Measurements from ENCODE around the gene CYP4F22. TPM values are rescaled to one million over a fixed set of nuclear protein-coding genes. Genes with fewer than 3 reads are reported as not detected.

Gene CYP4F22
- total RNA-seq, 4 donors from 2014 or later: 0.11 TPM; not detected in 3

DNA sequence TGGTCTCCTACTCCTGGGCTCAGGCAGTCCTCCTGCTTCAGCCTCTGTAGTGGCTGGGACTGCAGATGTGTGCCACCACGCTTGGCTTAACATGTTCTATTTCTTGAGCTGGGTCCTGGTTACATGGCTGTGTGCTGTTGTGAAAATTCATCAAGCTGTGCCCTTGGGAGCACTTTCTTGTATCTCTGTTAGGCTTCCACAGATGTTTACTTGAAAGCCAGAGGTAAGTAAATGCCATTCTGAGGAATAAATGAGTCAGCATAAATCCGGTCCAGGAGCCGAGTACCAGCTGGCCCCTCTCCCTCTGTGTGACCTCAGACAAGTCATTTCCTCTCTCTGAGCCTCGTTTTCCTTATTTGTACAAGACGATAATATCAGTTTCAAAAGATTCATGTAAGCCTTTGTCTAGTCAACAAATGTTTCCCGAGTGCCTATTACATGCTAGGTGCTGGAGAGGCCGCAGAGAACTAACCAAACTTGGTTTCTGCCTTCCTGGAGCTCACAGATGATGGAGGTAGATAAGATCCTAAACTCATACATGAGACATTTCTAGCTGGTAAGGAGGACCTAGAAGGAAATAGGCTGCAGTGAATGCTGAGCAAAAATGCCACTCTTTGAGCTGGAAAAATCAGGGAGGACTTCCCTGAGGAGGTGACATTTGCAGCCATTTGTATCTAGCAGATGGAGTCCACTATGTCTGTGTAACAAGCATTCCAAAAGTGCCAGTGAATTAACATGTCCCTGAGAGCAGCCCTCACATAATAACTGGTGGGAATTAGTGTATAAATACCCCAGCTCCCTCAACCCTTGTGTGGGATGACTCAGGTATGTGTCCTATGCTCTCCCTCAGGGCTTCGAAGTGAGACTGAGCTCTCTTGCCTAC, 41.2 kb upstream of the CYP4F22 start:
- Histone ChIP-seq H3K36me3 (no peaks in the 10 kb centered on the region), H3K4me1 (peaks cover 0 to 7% of the 10 kb centered on the region in 2 donors), H3K27me3 (peaks cover 13% of the 10 kb centered on the region), H3K27ac (no peak overlapping the region), H3K9me3 (no peaks in the 10 kb centered on the region), H3K4me3 (replicated peaks in 1 of 3) (no peak overlapping the region)
- intact Hi-C loops (cut with DNase I): no loop called here
- DNase-seq: no peak
- WGBS, 2 donors: 47 to 57% methylated on average over 8 of the region's 8 CpGs
- TF ChIP-seq POLR2A (IDR thresholded peaks at IDR 0.05): no peak
- TF ChIP-seq, protein P1, sequence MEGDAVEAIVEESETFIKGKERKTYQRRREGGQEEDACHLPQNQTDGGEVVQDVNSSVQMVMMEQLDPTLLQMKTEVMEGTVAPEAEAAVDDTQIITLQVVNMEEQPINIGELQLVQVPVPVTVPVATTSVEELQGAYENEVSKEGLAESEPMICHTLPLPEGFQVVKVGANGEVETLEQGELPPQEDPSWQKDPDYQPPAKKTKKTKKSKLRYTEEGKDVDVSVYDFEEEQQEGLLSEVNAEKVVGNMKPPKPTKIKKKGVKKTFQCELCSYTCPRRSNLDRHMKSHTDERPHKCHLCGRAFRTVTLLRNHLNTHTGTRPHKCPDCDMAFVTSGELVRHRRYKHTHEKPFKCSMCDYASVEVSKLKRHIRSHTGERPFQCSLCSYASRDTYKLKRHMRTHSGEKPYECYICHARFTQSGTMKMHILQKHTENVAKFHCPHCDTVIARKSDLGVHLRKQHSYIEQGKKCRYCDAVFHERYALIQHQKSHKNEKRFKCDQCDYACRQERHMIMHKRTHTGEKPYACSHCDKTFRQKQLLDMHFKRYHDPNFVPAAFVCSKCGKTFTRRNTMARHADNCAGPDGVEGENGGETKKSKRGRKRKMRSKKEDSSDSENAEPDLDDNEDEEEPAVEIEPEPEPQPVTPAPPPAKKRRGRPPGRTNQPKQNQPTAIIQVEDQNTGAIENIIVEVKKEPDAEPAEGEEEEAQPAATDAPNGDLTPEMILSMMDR (IDR thresholded peaks at IDR 0.05): no peak

DNA sequence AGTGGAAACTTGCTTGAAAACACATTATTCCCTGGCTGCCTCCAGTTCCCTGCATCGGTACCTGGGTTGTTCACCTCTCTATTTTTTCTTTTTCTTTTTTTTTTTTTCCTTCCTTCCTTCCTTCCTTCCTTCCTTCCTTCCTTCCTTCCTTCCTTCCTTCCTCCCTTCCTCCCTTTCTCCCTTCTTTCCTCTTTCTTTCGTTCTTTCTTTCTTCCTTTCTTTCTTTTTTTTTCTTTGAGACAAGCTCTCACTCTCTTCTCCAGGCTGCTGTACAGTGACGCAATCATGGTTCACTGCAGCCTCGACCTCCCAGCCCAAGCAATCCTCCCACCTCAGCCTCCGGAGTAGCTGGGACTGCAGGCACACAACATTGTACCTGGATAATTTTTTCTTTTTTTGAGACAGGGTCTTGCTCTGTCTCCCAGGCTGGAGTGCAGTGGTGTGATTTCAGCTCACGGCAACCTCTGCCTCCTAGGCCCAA, 40.6 kb upstream of the CYP4F22 start:
- H3K9me3 ChIP-seq: no peaks in the 10 kb centered on the region
- H3K36me3 ChIP-seq: no peaks in the 10 kb centered on the region
- peaks cover 13% of the 10 kb centered on the region for H3K27me3 ChIP-seq
- TF ChIP-seq POLR2A (IDR thresholded peaks at IDR 0.05): no peak
- TF ChIP-seq, protein P1 (IDR thresholded peaks at IDR 0.05): no peak
- peaks cover 0 to 7% of the 10 kb centered on the region in 2 donors for H3K4me1 ChIP-seq
- WGBS, 2 donors: 73 to 79% methylated on average over 6 of the region's 6 CpGs
- intact Hi-C loops (cut with DNase I): no loop called here
- DNase-seq: no peak
- H3K4me3 ChIP-seq (replicated peaks in 1 of 3): no peak overlapping the region
- no peak overlapping the region for H3K27ac ChIP-seq

DNA sequence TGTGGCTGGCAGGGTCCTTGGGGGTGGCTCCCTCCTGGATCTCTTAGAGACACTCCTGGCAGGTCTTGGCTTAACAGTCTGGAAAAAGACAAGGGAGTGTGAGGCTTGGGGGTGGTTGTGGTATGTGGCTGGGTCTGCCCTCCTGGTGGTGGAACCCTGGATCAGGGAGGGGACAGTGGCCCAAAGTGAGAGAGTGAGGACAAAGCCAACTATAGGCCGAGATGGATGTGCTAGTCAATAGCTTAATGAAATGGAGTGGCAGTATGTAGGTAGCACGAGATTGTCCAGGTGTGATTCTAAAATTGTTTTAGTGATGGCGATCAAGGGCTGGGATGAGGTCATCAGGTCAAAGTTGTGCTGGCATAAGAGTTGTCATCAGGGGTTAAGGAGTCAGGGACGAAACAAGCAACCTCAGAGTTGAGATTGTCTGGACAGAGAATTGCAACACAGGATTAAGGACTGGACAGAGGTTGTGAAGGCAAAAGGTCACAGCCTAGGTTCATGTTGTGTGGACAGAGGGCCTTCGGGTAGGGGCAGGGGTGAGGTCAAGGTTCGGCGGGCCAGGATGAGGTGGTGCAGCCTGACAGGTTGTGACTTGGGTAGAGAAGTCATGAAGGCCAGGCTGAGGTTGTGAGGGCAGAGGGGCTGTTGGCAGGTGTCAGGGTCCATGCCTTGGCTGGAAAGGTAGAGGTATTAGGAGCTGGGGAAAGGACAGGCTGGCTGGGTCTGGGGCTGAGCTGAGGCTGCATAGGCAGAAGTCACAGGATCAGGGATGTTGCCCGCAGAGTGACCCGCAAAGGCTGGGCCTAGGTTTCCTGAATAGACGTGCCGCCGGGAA, 39.4 kb upstream of the CYP4F22 start:
- Histone ChIP-seq H3K4me1 (peaks cover 0 to 7% of the 10 kb centered on the region in 2 donors), H3K27ac (no peak overlapping the region), H3K4me3 (replicated peaks in 1 of 3) (no peak overlapping the region), H3K9me3 (no peaks in the 10 kb centered on the region), H3K36me3 (no peaks in the 10 kb centered on the region), H3K27me3 (peaks cover 13% of the 10 kb centered on the region)
- WGBS, 2 donors: 58 to 67% methylated on average over 10 to 12 of the region's 12 CpGs
- intact Hi-C loops (cut with DNase I): no loop called here
- TF ChIP-seq, protein P1 (IDR thresholded peaks at IDR 0.05): no peak
- no peak for TF ChIP-seq POLR2A (IDR thresholded peaks at IDR 0.05)
- no peak for DNase-seq

DNA sequence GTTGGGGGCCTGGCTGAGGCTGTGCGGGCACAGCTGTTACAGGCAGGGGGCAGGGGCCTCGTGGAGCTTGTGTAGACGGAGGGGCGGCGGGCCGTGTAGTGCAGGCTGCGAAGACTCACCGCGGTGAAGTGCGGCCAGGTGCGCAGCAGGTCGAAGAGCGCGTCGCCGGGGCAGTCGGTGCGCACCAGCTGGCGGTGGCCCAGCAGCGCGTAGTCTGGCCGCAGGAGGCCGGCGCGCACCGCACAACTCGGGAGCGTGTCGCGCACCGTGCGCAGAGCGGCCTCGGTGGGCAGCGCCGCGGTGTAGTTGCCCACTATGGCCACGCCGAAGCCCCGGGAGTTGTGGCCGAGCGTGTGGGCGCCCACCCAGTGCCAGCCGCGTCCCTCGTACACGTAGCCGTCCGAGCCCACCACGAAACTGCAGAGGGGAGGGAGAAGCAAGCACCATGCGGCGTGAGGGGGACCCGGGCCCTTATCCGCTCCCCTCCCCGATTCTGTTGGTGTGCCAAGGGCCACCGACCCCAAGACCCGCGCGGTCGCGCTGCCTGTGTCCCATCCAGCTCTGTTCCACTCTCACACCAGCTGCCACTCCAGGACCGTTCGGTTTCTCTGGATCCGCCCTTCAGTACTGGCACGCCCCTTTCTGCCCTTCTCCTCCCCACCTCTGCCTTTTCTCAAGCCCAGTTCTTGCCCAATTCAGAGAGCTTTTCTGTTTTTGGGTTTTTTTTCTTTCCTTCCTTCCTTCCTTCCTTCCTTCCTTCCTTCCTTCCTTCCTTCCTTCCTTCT, 38.6 kb upstream of the CYP4F22 start:
- DNase-seq: no peak
- Histone ChIP-seq H3K4me3 (replicated peaks in 1 of 3) (peak overlapping the region in 1 of 3 donors; percentile 12), H3K9me3 (no peaks in the 10 kb centered on the region), H3K36me3 (no peaks in the 10 kb centered on the region), H3K27me3 (peaks cover 13% of the 10 kb centered on the region), H3K4me1 (peaks cover 0 to 7% of the 10 kb centered on the region in 2 donors), H3K27ac (no peak overlapping the region)
- 3 to 5% methylated on average over 11 to 36 of the region's 65 CpGs for WGBS, 2 donors
- intact Hi-C loops (cut with DNase I): no loop called here
- TF ChIP-seq, protein P1 (IDR thresholded peaks at IDR 0.05): no peak

All from thyroid gland (tissue), 4 donors.